ENCODE data around the gene PDE4D. TPM values are rescaled to one million over a fixed set of nuclear protein-coding genes. Genes with fewer than 3 reads are reported as not detected.

The PDE4D gene
- total RNA-seq, 1 donor from 2014 or later, result 28.2 TPM

GRCh38 chr5:59272809-59273427 lies 620.6 kb downstream of the PDE4D start:
- no peak for TF ChIP-seq CTCF (IDR thresholded peaks at IDR 0.05)
- ATAC-seq (ENCODE audit: low read depth) (no peak), DNase-seq (no peak)
- ChIA-PET POLR2A (no interaction called here), CTCF (no interaction called here)
- Mint-ChIP-seq H3K27ac (no peak overlapping the region), H3K4me1 (peaks cover 16% of the 10 kb centered on the region), H3K27me3 (no peaks in the 10 kb centered on the region), H3K9me3 (no peaks in the 10 kb centered on the region), H3K36me3 (ENCODE audit: low read depth) (no peaks in the 10 kb centered on the region), H3K4me3 (no peak overlapping the region)
- intact Hi-C loops (cut with micrococcal nuclease), result no loop called here

GRCh38 chr5:59268756-59269415 lies 624.6 kb downstream of the PDE4D start:
- CTCF ChIA-PET, result no interaction called here
- DNase-seq (no peak), ATAC-seq (ENCODE audit: low read depth) (no peak)
- Mint-ChIP-seq H3K27me3 (no peaks in the 10 kb centered on the region), H3K9me3 (no peaks in the 10 kb centered on the region), H3K27ac (no peak overlapping the region), H3K4me1 (no peaks in the 10 kb centered on the region), H3K4me3 (no peak overlapping the region), H3K36me3 (ENCODE audit: low read depth) (no peaks in the 10 kb centered on the region)
- TF ChIP-seq CTCF (IDR thresholded peaks at IDR 0.05), result no peak
- POLR2A ChIA-PET, result no interaction called here
- intact Hi-C loops (cut with micrococcal nuclease), result no loop called here

GRCh38 chr5:59267033-59267432 lies 626.5 kb downstream of the PDE4D start:
- H3K9me3 Mint-ChIP-seq, result no peaks in the 10 kb centered on the region
- CTCF ChIA-PET, result no interaction called here
- no peak for TF ChIP-seq CTCF (IDR thresholded peaks at IDR 0.05)

GRCh38 chr5:59266410-59266809 lies 627.1 kb downstream of the PDE4D start:
- ATAC-seq (ENCODE audit: low read depth) (no peak), DNase-seq (no peak)
- H3K36me3 Mint-ChIP-seq (ENCODE audit: low read depth), result no peaks in the 10 kb centered on the region
- TF ChIP-seq CTCF (IDR thresholded peaks at IDR 0.05), result no peak
- intact Hi-C loops (cut with micrococcal nuclease), result no loop called here
- CTCF ChIA-PET, result no interaction called here
- no peak overlapping the region for H3K27ac Mint-ChIP-seq
- H3K4me3 Mint-ChIP-seq, result no peak overlapping the region
- POLR2A ChIA-PET, result no interaction called here
- H3K9me3 Mint-ChIP-seq, result no peaks in the 10 kb centered on the region
- H3K27me3 Mint-ChIP-seq, result no peaks in the 10 kb centered on the region
- H3K4me1 Mint-ChIP-seq, result no peaks in the 10 kb centered on the region

More at GRCh38 chr5:59267033-59267432, 626.5 kb downstream of the PDE4D start:
- no peak for ATAC-seq (ENCODE audit: low read depth)
- no peaks in the 10 kb centered on the region for H3K27me3 Mint-ChIP-seq
- no peak overlapping the region for H3K4me3 Mint-ChIP-seq
- intact Hi-C loops (cut with micrococcal nuclease), result no loop called here
- no peak for DNase-seq
- POLR2A ChIA-PET, result no interaction called here
- H3K36me3 Mint-ChIP-seq (ENCODE audit: low read depth), result no peaks in the 10 kb centered on the region
- H3K27ac Mint-ChIP-seq, result no peak overlapping the region
- H3K4me1 Mint-ChIP-seq, result no peaks in the 10 kb centered on the region

GRCh38 chr5:59264639-59265245 lies 628.8 kb downstream of the PDE4D start:
- no peak for ATAC-seq (ENCODE audit: low read depth)
- no peaks in the 10 kb centered on the region for H3K4me1 Mint-ChIP-seq
- DNase-seq, result no peak
- no peak overlapping the region for H3K27ac Mint-ChIP-seq
- ChIA-PET POLR2A (no interaction called here), CTCF (no interaction called here)
- TF ChIP-seq CTCF (IDR thresholded peaks at IDR 0.05), result no peak
- no peaks in the 10 kb centered on the region for H3K36me3 Mint-ChIP-seq (ENCODE audit: low read depth)
- H3K27me3 Mint-ChIP-seq, result no peaks in the 10 kb centered on the region
- intact Hi-C loops (cut with micrococcal nuclease), result no loop called here
- H3K9me3 Mint-ChIP-seq, result no peaks in the 10 kb centered on the region
- H3K4me3 Mint-ChIP-seq, result no peak overlapping the region
